GM23338 (cell line): Measurements from ENCODE around the gene ANO1. TPM values are rescaled to one million over a fixed set of nuclear protein-coding genes. Genes with fewer than 3 reads are reported as not detected.

Experiments used
- ATAC-seq: fragments of 200-7000 bp; cut with Tn5 transposase; 3 replicates; pipeline ENCODE4 v1.9.1; 2020
- DNase-seq: peaks from one replicate; pipeline ENCODE4 v3.0.0-alpha.2; 2015; ENCODE audit warnings: low spot score
- H2AFZ ChIP-seq: fragments of 200-600 bp; sonication (generic); 2 replicates; pipeline ENCODE4 v1.8.0; 2016; ENCODE audit warnings: antibody characterized with exemption, mild to moderate bottlenecking, moderate library complexity
- H3F3A ChIP-seq: fragments of 200-600 bp; sonication (generic); replicated peaks from 2 replicates; pipeline ENCODE4 v1.8.0; 2017; ENCODE audit warnings: antibody characterized with exemption, mixed run types, low read depth
- H3K27ac ChIP-seq: fragments of 200-600 bp; sonication (generic); 2 replicates; pipeline ENCODE4 v1.6.1; 2016; ENCODE audit warnings: low read depth
- H3K27me3 ChIP-seq: fragments of 200-600 bp; sonication (generic); 2 replicates; pipeline ENCODE4 v1.8.0; 2016; ENCODE audit warnings: mild to moderate bottlenecking, mixed run types, moderate library complexity; ENCODE audit not compliant: insufficient read depth
- H3K36me3 ChIP-seq: fragments of 200-600 bp; sonication (generic); 2 replicates; pipeline ENCODE4 v1.8.0; 2016; ENCODE audit warnings: mild to moderate bottlenecking; ENCODE audit not compliant: insufficient read depth
- H3K4me1 ChIP-seq: fragments of 200-600 bp; sonication (generic); 2 replicates; pipeline ENCODE4 v1.8.0; 2016; ENCODE audit warnings: mild to moderate bottlenecking, moderate library complexity; ENCODE audit not compliant: insufficient read depth
- H3K4me2 ChIP-seq: fragments of 200-600 bp; sonication (generic); 2 replicates; pipeline ENCODE4 v1.7.1; 2017; ENCODE audit warnings: mixed run types
- H3K4me3 ChIP-seq: fragments of 200-600 bp; sonication (generic); 2 replicates; pipeline ENCODE4 v1.6.1; 2016; ENCODE audit warnings: mixed run types
- H3K79me2 ChIP-seq: fragments of 200-600 bp; sonication (generic); replicated peaks from 2 replicates; pipeline ENCODE4 v1.8.0; 2017; ENCODE audit warnings: mild to moderate bottlenecking; ENCODE audit not compliant: insufficient read depth
- H3K9me2 ChIP-seq: fragments of 200-600 bp; sonication (generic); 2 replicates; pipeline ENCODE4 v1.8.0; 2017; ENCODE audit not compliant: insufficient read depth
- H4K20me1 ChIP-seq: fragments of 200-600 bp; sonication (generic); replicated peaks from 2 replicates; pipeline ENCODE4 v1.8.0; 2017; ENCODE audit warnings: mild to moderate bottlenecking; ENCODE audit not compliant: insufficient read depth
- H3K27ac Mint-ChIP-seq: 2 replicates; pipeline ENCODE4 v1.8.0; 2020; ENCODE audit warnings: inconsistent platforms, mild to moderate bottlenecking, moderate library complexity, mixed read lengths
- H3K27me3 Mint-ChIP-seq: 3 replicates; pipeline ENCODE4 v1.8.0; 2022; ENCODE audit warnings: low read depth, mild to moderate bottlenecking, moderate library complexity, mixed read lengths, inconsistent platforms; ENCODE audit not compliant: insufficient read depth, poor library complexity
- H3K36me3 Mint-ChIP-seq: 3 replicates; pipeline ENCODE4 v1.8.0; 2021; ENCODE audit warnings: low read depth, mild to moderate bottlenecking, inconsistent platforms, moderate library complexity, mixed read lengths
- H3K4me1 Mint-ChIP-seq: 3 replicates; pipeline ENCODE4 v1.8.0; 2020; ENCODE audit warnings: mild to moderate bottlenecking, inconsistent platforms, mixed read lengths
- H3K4me3 Mint-ChIP-seq: 3 replicates; pipeline ENCODE4 v1.8.0; 2021; ENCODE audit warnings: moderate library complexity, mild to moderate bottlenecking, inconsistent platforms, mixed read lengths
- H3K9me3 Mint-ChIP-seq: 3 replicates; pipeline ENCODE4 v1.8.0; 2020; ENCODE audit warnings: moderate library complexity, mild to moderate bottlenecking, inconsistent platforms, mixed read lengths
- EZH2 ChIP-seq: fragments of 200-600 bp; sonication (generic); IDR thresholded peaks from one replicate; pipeline ENCODE4 v1.8.0; 2017; ENCODE audit warnings: antibody characterized with exemption, mild to moderate bottlenecking, low read depth; ENCODE audit not compliant: unreplicated experiment
- polyA plus RNA-seq: library from polyadenylated mRNA; unstranded; fragments of >200 nt; fragmentation: Nextera tagmentation; extraction: Ambion mirVana; gene quantifications from 2 replicates; pipeline ENCODE4 v1.2.1, GENCODE V29; 2016
- total RNA-seq: library from RNA; depleted of rRNA; stranded (reverse); fragments of >200 nt; shearing (Covaris generic); gene quantifications from 2 replicates; pipeline ENCODE4 v1.2.3, GENCODE V29; 2014
- TF ChIP-seq, protein P1 (sequence below): fragments of 250-450 bp; sonication (Bioruptor Pico); IDR thresholded peaks from 2 replicates; pipeline ENCODE4 v1.5.0; 2020; ENCODE audit warnings: mild to moderate bottlenecking, moderate library complexity

ANO1 gene
- total and polyA plus RNA-seq, 2 experiments from 2014 or later: 1.4 to 3.4 TPM

DNA sequence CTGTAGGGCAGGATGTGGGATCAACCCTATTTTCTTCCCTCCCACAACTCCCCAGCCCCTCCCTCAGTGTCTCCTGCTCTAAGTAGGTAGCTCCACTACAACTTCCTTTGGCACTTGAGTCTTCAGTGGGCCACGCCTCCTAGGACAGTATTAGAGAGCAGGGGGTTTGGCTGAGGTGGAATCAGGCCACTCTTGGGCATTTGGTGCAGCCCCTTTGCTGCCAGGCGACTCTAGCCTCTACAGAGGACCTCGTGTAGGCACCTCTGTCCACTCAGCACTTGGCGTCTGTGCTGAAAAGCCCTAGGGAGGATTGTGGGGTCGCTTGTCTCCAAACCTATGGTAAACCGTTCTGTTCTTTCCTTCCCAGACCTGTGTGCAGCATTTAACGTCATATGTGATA is 127.6 kb downstream of the ANO1 start (continued):
- TF ChIP-seq, protein P1, sequence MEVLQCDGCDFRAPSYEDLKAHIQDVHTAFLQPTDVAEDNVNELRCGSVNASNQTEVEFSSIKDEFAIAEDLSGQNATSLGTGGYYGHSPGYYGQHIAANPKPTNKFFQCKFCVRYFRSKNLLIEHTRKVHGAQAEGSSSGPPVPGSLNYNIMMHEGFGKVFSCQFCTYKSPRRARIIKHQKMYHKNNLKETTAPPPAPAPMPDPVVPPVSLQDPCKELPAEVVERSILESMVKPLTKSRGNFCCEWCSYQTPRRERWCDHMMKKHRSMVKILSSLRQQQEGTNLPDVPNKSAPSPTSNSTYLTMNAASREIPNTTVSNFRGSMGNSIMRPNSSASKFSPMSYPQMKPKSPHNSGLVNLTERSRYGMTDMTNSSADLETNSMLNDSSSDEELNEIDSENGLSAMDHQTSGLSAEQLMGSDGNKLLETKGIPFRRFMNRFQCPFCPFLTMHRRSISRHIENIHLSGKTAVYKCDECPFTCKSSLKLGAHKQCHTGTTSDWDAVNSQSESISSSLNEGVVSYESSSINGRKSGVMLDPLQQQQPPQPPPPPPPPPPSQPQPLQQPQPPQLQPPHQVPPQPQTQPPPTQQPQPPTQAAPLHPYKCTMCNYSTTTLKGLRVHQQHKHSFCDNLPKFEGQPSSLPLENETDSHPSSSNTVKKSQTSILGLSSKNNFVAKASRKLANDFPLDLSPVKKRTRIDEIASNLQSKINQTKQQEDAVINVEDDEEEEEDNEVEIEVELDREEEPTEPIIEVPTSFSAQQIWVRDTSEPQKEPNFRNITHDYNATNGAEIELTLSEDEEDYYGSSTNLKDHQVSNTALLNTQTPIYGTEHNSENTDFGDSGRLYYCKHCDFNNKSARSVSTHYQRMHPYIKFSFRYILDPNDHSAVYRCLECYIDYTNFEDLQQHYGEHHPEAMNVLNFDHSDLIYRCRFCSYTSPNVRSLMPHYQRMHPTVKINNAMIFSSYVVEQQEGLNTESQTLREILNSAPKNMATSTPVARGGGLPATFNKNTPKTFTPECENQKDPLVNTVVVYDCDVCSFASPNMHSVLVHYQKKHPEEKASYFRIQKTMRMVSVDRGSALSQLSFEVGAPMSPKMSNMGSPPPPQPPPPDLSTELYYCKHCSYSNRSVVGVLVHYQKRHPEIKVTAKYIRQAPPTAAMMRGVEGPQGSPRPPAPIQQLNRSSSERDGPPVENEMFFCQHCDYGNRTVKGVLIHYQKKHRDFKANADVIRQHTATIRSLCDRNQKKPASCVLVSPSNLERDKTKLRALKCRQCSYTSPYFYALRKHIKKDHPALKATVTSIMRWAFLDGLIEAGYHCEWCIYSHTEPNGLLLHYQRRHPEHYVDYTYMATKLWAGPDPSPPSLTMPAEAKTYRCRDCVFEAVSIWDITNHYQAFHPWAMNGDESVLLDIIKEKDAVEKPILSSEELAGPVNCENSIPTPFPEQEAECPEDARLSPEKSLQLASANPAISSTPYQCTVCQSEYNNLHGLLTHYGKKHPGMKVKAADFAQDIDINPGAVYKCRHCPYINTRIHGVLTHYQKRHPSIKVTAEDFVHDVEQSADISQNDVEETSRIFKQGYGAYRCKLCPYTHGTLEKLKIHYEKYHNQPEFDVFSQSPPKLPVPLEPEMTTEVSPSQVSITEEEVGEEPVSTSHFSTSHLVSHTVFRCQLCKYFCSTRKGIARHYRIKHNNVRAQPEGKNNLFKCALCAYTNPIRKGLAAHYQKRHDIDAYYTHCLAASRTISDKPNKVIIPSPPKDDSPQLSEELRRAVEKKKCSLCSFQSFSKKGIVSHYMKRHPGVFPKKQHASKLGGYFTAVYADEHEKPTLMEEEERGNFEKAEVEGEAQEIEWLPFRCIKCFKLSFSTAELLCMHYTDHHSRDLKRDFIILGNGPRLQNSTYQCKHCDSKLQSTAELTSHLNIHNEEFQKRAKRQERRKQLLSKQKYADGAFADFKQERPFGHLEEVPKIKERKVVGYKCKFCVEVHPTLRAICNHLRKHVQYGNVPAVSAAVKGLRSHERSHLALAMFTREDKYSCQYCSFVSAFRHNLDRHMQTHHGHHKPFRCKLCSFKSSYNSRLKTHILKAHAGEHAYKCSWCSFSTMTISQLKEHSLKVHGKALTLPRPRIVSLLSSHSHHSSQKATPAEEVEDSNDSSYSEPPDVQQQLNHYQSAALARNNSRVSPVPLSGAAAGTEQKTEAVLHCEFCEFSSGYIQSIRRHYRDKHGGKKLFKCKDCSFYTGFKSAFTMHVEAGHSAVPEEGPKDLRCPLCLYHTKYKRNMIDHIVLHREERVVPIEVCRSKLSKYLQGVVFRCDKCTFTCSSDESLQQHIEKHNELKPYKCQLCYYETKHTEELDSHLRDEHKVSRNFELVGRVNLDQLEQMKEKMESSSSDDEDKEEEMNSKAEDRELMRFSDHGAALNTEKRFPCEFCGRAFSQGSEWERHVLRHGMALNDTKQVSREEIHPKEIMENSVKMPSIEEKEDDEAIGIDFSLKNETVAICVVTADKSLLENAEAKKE (CRISPR knock-in tag): no peak

DNA sequence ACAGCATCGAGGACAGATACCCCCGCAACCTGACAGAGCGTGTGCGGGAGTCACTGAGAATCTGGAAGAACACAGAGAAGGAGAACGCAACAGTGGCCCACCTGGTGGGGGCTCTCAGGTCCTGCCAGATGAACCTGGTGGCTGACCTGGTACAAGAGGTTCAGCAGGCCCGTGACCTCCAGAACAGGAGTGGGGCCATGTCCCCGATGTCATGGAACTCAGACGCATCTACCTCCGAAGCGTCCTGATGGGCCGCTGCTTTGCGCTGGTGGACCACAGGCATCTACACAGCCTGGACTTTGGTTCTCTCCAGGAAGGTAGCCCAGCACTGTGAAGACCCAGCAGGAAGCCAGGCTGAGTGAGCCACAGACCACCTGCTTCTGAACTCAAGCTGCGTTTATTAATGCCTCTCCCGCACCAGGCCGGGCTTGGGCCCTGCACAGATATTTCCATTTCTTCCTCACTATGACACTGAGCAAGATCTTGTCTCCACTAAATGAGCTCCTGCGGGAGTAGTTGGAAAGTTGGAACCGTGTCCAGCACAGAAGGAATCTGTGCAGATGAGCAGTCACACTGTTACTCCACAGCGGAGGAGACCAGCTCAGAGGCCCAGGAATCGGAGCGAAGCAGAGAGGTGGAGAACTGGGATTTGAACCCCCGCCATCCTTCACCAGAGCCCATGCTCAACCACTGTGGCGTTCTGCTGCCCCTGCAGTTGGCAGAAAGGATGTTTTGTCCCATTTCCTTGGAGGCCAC is 128.3 kb downstream of the ANO1 start:
- Mint-ChIP-seq H3K4me3 (no peak overlapping the region; the same call in 2 of the 3 replicates), H3K9me3 (no peaks in the 10 kb centered on the region), H3K36me3 (peaks cover 54% of the 10 kb centered on the region), H3K27me3 (peaks cover 15% of the 10 kb centered on the region), H3K4me1 (peaks cover 47% of the 10 kb centered on the region), H3K27ac (0 out of 2 replicates have a peak overlapping the region, but pooled peaks have one; percentile 2)
- Histone ChIP-seq H3K4me1 (peaks cover 39% of the 10 kb centered on the region), H4K20me1 (peaks cover 33% of the 10 kb centered on the region), H2AFZ (no peak overlapping the region), H3K79me2 (peaks cover 40% of the 10 kb centered on the region), H3K4me2 (no peak overlapping the region), H3K27ac (0 out of 2 replicates have a peak overlapping the region, but pooled peaks have one; percentile 69), H3K4me3 (no peak overlapping the region), H3F3A (0 out of 2 replicates have a peak, but pooled peaks cover 10% of the 10 kb centered on the region), H3K36me3 (peaks cover 4% of the 10 kb centered on the region; the same call in 1 of the 2 replicates), H3K9me2 (no peaks in the 10 kb centered on the region), H3K27me3 (no peaks in the 10 kb centered on the region)
- TF ChIP-seq EZH2: no peak
- ATAC-seq (no peak), DNase-seq (no peak)
